SIG-M5 treated with dmso at 0.1 percent for 504 hours (cell line): Measurements from ENCODE around the gene MAP3K4.

ENCODE experiments used
- DNase-seq: peaks from one replicate; lab custom pipeline; 2025; ENCODE audit not compliant: unreplicated experiment; lab: John Stamatoyannopoulos, UW

MAP3K4 gene, protein sequence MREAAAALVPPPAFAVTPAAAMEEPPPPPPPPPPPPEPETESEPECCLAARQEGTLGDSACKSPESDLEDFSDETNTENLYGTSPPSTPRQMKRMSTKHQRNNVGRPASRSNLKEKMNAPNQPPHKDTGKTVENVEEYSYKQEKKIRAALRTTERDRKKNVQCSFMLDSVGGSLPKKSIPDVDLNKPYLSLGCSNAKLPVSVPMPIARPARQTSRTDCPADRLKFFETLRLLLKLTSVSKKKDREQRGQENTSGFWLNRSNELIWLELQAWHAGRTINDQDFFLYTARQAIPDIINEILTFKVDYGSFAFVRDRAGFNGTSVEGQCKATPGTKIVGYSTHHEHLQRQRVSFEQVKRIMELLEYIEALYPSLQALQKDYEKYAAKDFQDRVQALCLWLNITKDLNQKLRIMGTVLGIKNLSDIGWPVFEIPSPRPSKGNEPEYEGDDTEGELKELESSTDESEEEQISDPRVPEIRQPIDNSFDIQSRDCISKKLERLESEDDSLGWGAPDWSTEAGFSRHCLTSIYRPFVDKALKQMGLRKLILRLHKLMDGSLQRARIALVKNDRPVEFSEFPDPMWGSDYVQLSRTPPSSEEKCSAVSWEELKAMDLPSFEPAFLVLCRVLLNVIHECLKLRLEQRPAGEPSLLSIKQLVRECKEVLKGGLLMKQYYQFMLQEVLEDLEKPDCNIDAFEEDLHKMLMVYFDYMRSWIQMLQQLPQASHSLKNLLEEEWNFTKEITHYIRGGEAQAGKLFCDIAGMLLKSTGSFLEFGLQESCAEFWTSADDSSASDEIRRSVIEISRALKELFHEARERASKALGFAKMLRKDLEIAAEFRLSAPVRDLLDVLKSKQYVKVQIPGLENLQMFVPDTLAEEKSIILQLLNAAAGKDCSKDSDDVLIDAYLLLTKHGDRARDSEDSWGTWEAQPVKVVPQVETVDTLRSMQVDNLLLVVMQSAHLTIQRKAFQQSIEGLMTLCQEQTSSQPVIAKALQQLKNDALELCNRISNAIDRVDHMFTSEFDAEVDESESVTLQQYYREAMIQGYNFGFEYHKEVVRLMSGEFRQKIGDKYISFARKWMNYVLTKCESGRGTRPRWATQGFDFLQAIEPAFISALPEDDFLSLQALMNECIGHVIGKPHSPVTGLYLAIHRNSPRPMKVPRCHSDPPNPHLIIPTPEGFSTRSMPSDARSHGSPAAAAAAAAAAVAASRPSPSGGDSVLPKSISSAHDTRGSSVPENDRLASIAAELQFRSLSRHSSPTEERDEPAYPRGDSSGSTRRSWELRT (N-terminal part only)

DNA sequence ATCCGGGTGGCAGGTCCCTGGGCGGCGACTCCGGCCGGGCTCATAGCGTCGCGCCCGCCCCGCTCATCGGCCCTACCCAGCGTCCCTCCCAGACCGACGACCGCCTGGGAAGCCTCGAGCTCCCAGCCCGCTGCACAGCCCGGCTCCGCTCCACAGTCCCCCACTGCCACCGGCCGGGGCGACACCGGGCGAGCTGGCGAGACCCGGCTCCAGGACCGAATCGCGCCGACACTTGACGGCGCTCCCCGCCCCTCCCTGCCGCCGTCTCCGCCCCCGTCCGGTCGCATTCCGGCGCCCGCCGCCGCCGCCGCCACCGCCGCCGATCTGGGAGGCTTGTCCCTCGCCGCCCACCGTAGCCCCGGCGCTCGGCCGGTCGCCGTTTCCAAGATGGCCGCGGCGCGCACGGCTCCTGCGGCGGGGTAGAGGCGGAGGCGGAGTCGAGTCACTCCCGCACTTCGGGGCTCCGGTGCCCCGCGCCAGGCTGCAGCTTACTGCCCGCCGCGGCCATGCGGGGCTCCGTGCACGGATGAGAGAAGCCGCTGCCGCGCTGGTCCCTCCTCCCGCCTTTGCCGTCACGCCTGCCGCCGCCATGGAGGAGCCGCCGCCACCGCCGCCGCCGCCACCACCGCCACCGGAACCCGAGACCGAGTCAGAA is at the start of gene MAP3K4:
Gene MAP3K4 (plus strand): TSS at position 364 of the 655 bp plus-strand sequence. CDS start 163 bp downstream, at position 527.
- DNase-seq, result peak; percentile 39

DNA sequence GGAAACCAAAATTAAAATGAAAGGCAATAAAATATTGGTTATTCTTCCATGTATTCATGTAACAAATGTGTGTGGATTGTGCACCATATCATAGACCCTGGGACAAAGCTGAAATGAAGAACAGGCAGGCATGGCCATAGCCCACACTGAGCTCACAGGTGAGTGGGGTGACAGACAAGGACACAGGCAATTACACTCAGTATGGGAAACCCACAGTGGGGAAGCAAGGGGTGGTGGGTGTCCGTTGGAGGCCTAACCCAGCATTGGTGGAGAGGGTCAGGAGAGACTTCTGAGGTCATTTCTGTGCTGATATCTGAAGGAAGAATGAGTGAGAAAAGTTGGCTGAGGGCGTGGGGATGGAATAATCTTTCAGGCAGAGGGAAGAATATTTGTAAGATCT is 47.6 kb upstream of the MAP3K4 start:
- DNase-seq, result no peak

DNA sequence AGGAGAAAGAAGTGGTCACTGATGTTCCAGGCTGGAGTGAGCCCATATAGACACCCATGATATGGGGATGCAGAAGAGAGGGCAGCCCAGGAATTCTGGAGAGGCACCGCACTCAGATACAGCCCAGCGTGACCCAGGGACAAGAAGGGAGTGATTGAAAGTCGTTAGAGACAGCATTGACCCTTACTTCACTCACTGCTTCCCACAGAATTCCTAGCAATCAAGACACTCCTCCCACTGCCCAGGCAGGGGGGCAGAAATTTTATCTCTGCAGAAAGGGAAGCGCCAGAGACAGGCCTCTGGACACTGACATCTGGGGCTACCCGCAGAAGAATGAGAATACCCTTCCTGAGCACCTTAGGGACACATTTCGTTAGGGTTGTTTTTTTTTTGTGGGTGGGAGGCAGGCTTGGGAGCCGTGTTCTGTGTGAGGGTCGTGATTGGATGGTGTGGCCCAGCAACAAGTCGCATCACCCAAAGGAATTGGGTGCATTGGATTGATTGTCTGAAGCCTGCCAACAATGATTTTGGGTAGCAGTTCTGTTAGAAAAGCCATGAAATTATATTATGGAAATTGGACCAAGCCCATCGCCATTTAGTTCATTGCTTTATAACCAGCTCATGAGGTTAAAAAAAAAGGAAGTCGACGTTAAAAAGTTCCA is 45.9 kb upstream of the MAP3K4 start:
- DNase-seq, result no peak

DNA sequence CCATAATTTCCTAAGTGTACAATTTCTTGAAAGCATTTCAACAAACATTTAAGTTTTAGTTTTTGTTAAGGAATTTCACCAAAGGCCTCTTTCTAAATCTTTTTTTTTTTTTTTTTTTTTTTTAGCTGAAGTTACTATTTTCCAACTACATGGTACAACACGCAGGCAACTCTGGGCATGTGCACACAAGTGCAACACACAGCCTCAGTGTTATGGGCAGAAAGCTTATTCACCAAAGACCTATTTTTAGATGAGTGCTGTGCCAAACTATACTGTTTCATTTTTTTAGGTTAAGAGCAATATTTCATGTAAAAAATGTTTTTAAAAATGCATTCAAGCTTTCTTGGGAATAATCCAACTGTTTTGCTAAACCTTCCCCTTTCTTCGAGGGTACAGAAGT is 42.0 kb upstream of the MAP3K4 start:
- DNase-seq, result no peak

DNA sequence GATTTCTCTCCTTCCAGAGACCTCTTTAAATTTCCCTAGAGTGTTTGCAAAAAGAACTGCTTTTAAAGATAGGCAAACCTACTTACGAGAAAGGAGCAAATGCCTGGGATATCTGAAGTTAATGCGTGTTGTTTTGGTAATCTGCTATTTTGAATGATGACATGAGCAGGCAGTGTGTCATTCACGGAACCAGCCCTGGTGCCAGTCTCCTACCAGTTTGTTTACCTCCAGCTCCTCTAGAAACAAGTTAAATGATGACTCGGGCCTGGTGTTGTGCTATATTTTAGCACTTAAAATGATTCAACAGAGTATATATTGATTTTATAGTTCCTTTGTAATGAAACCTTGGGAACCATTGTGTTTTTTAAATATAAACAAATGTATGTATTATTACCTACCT is 41.1 kb upstream of the MAP3K4 start:
- DNase-seq, result no peak

DNA sequence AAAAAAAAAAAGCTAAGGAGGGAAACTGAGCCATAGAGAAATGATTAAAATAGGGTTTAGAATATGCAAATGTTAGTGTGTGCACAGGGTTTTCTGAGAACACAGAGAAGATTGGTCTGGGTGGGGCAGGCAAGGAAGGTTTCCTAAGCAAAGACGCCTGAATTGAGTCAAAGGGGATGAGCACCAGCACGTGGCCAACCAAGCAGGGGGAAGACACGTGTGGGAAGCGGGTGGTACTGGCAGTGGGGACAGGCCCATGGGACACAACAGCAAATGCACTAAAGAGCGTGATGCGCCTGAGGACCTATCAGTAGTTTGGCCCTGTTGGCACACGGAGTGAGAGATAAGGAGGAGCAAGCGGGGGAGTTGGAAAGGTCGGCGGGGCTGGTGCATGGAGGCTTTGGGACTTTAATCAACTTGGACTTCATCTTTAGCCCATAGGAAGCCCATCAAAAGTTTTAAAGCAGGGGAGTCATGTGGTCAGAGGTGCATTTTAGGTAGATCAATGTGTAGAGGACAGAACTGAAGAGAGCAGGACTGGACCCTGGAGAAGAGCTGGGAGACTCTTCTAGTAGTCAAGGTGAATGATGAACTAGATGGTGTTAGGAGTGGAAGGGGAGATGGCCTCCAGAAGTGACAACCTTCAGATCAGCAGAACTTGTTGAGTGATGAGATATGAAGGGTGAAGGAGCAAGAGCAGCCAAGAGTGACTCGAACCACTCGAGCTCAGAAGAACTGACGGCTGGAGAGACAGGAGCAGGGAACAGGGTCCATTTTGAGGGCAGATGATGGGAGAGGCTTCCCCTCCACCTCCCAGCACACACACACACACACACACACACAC is 40.2 kb upstream of the MAP3K4 start:
- no peak for DNase-seq

DNA sequence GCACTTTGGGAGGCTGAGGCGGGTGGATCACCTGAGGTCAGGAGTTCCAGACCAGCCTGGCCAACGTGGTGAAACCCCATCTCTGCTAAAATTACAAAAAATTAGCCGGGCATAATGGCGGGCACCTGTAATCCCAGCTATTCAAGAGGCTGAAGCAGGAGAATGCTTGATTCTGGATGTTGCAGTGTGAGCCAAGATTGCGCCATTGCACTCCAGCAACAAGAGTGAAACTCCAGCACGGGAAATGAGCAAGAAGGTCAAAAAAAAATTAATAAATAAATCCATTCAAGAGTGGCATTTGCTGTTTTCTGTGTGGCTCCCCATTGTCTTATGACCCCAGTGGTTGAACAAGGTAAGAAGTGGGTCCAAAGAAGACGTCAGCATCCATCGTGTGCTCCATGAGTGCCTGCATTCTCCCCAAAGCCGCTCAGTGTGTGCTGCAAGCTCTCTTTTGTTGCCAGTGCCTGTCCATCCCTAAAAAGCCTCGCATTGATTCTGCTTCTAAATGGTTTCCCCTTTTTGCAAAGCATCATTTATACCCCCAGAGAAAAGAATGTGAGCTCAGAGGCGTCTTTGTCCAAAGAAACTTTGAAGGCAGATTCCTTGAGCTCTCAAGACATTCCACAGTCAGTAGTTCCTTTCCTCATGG is 38.8 kb upstream of the MAP3K4 start:
- DNase-seq, result peak; percentile 6

DNA sequence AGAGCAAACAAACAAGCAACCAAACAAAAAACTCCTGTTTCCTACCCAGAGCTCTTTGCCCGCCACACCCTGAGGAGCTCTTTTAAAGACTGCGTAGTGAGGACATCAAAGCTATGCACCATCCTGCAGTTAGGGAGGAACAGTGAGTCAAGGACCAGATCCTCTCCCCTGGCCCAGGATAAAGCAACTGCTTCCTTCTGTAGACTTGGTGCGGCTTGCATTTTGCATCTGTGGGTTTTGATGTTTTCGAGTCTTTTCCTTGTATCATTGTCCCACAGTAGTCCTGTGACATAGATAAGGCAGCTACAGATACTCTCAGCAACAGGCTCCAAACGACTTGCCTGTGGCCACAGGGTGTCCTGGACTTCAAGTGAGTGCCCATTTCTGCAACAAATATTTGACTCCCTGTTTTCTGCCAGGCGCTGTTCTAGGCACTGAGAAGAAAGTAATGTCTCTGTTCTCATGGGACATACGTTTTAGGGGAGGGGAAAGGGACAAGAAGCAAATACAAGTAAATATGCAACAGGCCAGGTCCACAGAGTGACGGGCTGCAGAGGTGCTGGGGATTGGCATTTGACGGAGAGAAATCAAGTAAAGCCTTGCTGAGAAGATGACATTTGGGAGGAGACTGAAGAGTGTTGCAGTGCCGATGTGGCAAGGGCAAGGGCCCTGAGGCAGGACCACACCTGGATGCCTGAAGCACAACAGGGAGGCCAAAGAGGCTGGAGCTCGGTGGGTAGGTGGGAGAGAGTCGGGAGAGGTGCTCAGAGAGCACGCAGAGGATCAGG is 35.9 kb upstream of the MAP3K4 start:
- DNase-seq, result no peak

DNA sequence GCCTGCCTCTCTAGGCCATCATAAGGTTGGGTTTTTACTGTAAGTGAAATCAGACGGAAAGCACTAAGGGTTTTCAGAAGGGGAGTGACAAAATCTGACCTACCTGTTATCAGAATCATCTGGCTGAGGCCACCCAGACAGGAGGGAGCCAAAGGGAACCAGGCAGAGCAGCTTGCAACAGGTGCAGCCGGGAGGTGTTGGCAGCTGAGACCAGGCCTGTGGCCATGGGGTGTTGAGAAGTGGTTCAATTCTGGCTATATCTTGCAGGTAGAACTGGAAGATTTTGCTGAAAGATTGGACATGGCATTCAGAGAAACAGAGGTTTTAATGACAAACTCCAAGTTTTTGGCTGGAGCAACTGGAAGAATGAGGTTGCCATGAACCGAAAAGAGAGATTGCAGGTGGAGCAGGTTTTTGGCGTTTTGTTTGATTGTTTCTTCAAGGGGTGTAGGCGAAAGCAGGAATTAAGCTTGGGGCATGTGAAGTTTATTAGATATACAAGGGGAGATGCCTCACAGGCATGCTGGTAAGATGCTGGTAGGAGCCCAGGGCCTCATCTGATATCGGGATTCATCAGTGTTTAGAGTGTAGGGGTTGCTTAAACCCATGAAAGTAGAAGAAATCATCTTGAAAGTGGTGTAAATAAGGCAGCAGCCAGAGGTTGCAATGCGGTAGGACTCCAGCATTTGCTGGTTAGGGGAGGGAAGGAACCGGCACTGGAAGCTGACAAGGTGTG is 35.1 kb upstream of the MAP3K4 start:
- no peak for DNase-seq

DNA sequence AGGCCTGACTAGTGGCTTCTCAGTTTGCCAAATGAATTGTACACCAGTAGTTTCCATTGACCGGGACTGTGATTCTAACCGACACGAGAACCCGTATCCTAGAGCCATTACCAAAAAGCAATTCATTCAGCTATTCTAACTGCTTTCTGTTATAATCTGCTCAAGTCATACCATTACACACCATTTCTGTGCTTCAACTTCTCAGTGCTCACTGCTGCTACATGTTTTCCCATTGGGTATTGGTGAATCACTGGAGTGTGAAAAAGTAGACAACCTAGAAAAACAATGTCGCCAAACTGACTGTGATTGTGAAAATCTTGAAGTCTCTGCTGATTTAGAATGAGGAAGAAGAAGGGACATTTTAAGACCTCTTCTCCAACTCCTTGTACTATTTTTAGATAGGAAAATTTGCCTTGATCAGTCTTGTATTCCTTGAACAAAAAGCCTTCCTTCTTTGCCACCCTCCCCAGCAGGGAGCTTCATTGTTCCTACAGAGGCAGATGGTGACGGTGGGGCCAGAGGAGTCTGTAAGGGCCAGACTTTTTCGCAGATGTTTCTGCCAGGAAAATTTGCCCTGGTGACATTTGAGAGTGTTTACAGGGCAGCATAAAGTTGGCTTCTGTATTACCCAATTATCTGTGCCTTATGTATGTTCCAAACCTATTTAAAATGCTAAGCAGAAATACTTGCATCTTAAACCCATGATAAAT is 31.7 kb upstream of the MAP3K4 start:
- DNase-seq, result no peak

DNA sequence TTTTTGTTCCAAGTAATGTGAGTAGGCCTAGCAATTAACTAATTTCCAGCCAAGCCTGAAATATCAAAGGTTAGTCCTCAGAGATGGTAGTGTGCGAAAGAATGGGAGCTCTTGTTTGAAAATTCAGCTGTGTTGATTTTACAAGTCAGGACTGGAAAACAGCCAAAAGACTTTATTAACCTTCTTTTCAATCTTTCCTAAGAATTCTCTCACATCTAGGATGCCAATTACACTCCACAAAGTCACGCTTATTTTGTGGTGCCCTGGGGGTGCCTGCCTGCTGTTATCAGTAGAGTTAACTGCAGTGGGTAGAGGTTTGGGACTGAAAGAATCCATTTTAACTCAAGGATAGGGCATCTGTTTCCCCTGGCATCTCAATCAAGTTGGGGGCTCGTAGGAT is 30.7 kb upstream of the MAP3K4 start:
- no peak for DNase-seq

DNA sequence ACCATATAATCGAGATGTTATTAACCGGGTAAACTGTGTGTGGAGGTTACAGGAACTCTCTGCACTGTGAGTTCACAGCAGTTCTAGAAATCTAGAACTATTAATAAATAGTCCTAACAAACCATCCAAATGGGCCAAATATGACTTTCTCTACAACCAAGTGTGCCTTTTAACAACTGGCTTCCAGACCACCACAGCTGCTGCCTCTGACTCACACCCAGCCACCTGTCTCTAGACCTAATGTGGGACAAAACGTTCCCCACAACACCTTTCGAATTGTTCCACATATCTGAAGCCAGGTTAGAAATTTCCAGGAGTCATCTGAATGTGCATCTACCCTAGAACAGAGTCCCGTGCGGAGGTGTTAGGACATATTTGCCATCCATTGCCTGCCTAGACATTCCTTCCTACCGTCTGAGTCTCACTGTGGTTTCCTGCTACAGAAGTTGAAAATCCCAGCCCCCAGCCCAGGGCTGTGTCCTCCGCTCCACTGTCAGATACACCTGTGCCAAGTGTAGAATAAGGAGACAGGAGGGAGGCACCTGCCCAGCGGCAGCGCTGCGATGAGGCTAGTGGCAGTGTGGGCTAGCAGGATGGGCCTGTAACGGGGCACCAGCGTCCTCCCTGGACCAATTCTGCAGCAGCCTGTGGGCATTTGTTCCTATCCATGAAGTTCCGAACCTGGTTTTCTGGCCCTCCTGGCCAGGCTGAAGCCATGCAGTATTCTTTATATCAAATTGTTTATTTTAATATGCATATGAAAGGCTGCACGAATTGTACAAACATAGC is 28.5 kb upstream of the MAP3K4 start:
- DNase-seq, result no peak

DNA sequence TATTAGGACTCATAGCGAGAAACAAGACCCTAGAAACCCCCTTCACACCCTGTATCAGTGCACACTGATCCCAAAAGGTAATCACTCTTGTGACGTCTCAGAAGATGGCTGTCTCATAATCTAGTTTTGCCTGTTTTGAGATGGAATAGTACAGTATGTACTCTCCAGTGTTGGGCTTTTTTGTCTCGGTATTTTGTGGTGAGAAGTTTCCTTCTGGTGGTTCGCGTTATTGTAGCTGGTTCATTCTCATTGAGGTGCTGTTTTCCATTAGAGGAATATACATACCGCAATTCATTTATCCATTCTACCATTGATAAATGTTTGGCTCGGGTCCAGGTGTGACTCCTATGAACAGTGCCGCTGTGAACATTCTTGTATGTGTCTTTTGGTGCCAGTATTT is 27.9 kb upstream of the MAP3K4 start:
- DNase-seq, result no peak

DNA sequence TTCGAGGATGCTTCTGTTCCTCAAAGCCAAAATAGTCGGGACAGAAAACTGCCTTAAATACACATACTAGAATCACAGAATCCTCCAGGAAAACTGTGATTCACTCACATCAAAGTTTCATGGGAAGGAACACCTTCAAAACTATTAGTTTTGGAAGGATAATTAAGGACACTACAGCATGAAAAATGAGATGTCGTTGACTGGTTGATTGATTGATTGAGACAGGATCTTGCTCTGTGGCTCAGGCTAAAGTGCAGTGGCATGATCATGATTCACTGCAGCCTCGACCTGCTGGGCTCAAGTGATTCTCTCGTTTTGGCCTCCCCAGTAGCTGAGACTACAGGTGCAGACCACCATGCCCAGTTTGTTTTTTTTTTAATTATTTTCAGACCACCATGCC is 25.7 kb upstream of the MAP3K4 start:
- DNase-seq, result no peak

DNA sequence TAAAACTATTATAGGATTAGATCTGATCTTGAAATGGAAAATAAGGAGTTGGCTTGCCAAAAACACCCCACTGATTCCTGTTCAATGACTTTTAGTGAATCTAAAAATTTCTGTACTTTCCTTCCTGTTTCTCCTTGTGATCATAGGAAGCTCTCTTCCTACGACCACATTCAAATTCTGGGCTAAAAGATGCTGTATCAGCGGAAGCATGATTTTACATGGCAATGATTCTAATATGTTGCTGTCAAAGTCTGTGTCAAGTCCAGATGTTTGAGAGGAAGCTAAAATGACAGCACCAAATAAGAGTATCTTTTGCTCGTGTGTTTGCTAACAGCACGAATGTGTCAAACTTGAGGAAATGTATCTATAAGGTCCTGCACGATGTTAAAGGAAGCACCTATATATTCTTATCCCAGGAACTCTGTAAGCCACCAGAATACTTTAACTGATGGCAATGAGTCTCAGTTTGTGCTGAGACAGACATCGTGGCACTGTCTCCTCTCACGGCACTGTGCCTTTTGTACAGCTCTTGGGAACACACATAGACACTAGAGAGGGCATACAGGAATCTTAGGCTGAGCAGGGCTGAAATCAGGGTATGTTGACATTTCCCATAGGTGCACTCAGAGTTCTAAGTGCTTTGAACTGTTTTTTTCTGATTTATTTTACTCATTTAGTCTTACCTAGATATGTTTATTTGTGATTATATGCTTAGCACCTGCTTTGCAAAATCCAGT is 24.9 kb upstream of the MAP3K4 start:
- no peak for DNase-seq
